ENCODE results near the gene KIF3C. TPM values are rescaled to one million over a fixed set of nuclear protein-coding genes. Genes with fewer than 3 reads are reported as not detected.
A peak's percentile ranks its signal among the peaks of the same experiment; 100 is the strongest.
"Not testable (repeated sequence)": the region's sequence is repeated elsewhere in the genome, so short reads cannot be mapped to it uniquely, and the experiment has no call there.

KIF3C gene
- total RNA-seq, 2 donors from 2014 or later: 0.93 to 2.5 TPM

DNA sequence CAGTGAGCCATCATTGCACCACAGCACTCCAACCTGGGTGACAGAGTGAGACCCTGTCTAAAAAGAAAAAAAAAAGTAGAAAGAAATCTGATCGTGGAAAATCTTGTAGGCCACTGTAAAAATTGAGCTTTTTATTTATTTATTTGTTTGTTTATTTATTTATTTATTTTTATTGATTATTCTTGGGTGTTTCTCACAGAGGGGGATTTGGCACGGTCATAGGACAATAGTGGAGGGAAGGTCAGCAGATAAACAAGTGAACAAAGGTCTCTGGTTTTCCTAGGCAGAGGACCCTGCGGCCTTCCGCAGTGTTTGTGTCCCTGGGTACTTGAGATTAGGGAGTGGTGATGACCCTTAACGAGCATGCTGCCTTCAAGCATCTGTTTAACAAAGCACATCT, 72.7 kb downstream of the KIF3C start:
- H3K27ac Mint-ChIP-seq; ATAC-seq; H3K4me1 Mint-ChIP-seq (ENCODE audit: low read depth in 2 of 2); H3K9me3 Mint-ChIP-seq; H3K4me3 Mint-ChIP-seq; DNase-seq (ENCODE audit: low spot score); H3K36me3 Mint-ChIP-seq; H3K27me3 Mint-ChIP-seq: not testable (repeated sequence)

DNA sequence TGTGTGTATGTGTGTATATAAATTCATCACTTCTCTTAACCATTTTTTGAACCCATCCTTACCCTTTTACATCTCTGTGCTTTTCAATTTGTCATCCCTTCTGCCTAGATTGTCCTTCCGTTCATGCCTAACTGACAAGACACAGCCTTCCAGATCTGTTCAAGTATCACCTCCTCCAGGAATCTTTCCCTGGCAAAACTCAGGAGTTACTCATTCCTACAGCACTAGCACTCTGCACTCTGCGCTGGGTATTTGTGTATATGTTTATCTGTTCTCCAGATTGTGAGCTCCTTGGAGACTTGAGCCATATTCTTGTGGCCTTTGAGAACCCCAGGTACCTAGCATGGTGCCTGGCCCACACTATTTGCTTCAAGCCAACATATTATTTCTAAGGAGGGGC, 77.2 kb downstream of the KIF3C start:
- Mint-ChIP-seq H3K27me3 (peaks cover 0 to 3% of the 10 kb centered on the region in 2 donors), H3K4me1 (ENCODE audit: low read depth in 2 of 2) (no peaks in the 10 kb centered on the region), H3K9me3 (no peaks in the 10 kb centered on the region), H3K36me3 (no peaks in the 10 kb centered on the region), H3K27ac (no peak overlapping the region), H3K4me3 (no peak overlapping the region)
- no peak for DNase-seq (ENCODE audit: low spot score)
- ATAC-seq: no peak

- Mint-ChIP-seq H3K36me3 (no peaks in the 10 kb centered on the region), H3K4me3 (no peak overlapping the region), H3K9me3 (no peaks in the 10 kb centered on the region), H3K27ac (no peak overlapping the region), H3K27me3 (peaks cover 0 to 3% of the 10 kb centered on the region in 2 donors), H3K4me1 (ENCODE audit: low read depth in 2 of 2) (no peaks in the 10 kb centered on the region)
- ATAC-seq: no peak
- no peak for DNase-seq (ENCODE audit: low spot score)
These were observed 79.0 kb downstream of the KIF3C start for GRCh38 chr2:25903216-25903776.

GRCh38 chr2:25899404-25899970, 82.8 kb downstream of the KIF3C start:
- DNase-seq (ENCODE audit: low spot score) (no peak), ATAC-seq (no peak)
- Mint-ChIP-seq H3K27ac (no peak overlapping the region), H3K4me1 (ENCODE audit: low read depth in 2 of 2) (no peaks in the 10 kb centered on the region), H3K36me3 (no peaks in the 10 kb centered on the region), H3K27me3 (peaks cover 6 to 9% of the 10 kb centered on the region in 2 donors), H3K4me3 (no peak overlapping the region), H3K9me3 (no peaks in the 10 kb centered on the region)

DNA sequence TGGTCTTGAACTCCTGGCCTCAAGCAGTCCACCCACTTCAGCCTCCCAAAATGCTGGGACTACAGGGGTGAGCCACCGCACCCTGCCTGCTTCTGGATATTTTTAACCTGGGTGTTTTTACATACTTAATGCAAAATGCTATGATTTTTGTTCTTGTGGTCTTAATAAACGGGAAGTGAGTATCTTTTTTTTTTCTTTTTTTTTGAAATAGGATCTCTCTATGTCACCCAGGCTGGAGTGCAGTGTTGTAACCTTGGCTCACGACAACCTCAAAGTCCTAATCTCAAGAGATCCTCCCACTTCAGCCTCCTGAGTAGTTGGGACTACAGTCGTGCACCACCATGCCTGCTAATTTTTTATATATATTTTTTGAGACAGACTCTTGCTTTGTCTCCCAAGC, 84.8 kb downstream of the KIF3C start:
- Mint-ChIP-seq H3K4me1 (ENCODE audit: low read depth in 2 of 2) (no peaks in the 10 kb centered on the region), H3K4me3 (no peak overlapping the region)

GRCh38 chr2:25896308-25896707, 86.0 kb downstream of the KIF3C start:
- not testable (repeated sequence) for H3K4me3 Mint-ChIP-seq; ATAC-seq; H3K36me3 Mint-ChIP-seq; H3K27ac Mint-ChIP-seq; H3K9me3 Mint-ChIP-seq; H3K27me3 Mint-ChIP-seq; H3K4me1 Mint-ChIP-seq (ENCODE audit: low read depth in 2 of 2); DNase-seq (ENCODE audit: low spot score)

More for the DNA sequence above, 84.8 kb downstream of the KIF3C start:
- Mint-ChIP-seq H3K27me3 (peaks cover 6 to 9% of the 10 kb centered on the region in 2 donors), H3K27ac (no peak overlapping the region), H3K9me3 (no peaks in the 10 kb centered on the region), H3K36me3 (no peaks in the 10 kb centered on the region)
- ATAC-seq (no peak), DNase-seq (ENCODE audit: low spot score) (no peak)

DNA sequence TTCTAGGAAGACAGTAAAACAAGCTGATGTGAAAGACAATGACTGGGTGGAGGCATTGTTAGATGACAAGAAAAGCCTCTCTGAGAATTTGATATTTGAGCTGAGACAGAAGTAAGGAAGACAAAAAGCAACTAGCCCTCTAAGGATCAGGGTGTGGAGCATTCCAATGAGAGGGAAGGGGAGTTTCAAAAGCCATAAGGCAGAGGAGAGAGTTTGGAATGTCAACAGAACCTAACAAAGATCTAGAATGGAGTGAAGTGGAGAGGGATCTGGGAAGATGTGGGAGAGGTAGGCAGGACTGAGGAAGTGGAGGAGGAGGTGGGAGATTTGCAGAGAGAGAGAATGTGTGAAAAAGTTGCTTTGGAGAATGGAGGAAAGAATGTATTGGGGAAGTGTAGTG, 86.7 kb downstream of the KIF3C start:
- H3K4me3 Mint-ChIP-seq: no peak overlapping the region
- H3K27ac Mint-ChIP-seq: no peak overlapping the region
- peaks cover 6 to 9% of the 10 kb centered on the region in 2 donors for H3K27me3 Mint-ChIP-seq
- ATAC-seq (no peak), DNase-seq (ENCODE audit: low spot score) (no peak)
- H3K4me1 Mint-ChIP-seq (ENCODE audit: low read depth in 2 of 2): no peaks in the 10 kb centered on the region
- no peaks in the 10 kb centered on the region for H3K9me3 Mint-ChIP-seq
- no peaks in the 10 kb centered on the region for H3K36me3 Mint-ChIP-seq

DNA sequence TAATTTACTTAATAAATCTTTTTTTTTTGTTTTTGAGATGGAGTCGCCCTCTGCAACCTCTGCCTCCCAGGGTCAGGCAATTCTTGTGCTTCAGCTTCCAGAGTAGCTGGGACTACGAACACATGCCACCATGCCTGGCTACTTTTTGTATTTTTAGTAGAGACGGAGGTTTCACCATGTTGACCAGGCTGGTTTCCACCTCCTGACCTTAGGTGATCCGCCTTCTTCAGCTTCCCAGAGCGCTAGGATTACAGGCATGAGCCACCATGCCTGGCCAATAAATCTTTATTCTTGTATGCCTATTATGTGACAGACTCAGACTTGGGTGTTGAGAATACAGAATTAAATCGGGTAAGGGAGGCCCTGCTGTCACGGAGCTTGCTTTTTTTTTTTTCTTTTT, 87.3 kb downstream of the KIF3C start:
- Mint-ChIP-seq H3K27me3 (peaks cover 6 to 9% of the 10 kb centered on the region in 2 donors), H3K4me1 (ENCODE audit: low read depth in 2 of 2) (no peaks in the 10 kb centered on the region), H3K36me3 (no peaks in the 10 kb centered on the region), H3K9me3 (no peaks in the 10 kb centered on the region), H3K4me3 (no peak overlapping the region), H3K27ac (no peak overlapping the region)
- no peak for DNase-seq (ENCODE audit: low spot score)
- ATAC-seq: no peak

DNA sequence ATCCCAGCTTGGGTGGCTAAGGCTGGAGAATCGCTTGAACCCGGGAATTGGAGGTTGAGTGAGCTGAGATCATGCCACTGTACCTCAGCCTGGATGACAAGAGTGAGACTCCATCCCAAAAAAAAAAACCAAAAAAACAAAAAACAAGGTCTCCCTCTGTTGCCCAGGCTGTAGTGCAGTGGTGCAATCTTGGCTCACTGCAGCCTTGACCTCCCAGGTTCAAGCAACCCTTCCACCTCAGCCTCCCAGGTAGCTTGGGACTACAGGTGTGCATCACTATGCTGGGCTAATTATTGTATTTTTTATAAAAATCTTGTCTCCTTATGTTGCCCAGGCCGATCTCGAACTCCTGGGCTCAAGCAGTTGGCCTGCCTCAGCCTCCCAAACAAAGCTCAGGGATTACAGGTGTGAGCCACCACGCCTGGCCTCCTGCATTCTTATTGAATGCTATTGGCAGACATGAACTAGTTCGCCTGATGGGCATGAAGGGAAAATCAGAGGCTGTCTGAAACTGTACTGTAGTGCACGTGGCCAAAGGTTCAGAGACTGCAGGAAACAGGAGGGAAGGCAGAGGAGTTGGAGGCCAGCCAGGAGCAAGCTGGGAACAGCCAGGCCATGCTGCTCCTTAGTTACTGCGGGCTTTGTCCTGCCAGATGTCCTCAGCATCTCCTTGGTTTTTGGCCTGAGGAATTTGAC, 88.0 kb downstream of the KIF3C start:
- Mint-ChIP-seq H3K36me3 (no peaks in the 10 kb centered on the region), H3K4me1 (ENCODE audit: low read depth in 2 of 2) (no peaks in the 10 kb centered on the region), H3K4me3 (no peak overlapping the region), H3K27ac (no peak overlapping the region), H3K9me3 (no peaks in the 10 kb centered on the region), H3K27me3 (peaks cover 6 to 9% of the 10 kb centered on the region in 2 donors)
- ATAC-seq: no peak
- no peak for DNase-seq (ENCODE audit: low spot score)

DNA sequence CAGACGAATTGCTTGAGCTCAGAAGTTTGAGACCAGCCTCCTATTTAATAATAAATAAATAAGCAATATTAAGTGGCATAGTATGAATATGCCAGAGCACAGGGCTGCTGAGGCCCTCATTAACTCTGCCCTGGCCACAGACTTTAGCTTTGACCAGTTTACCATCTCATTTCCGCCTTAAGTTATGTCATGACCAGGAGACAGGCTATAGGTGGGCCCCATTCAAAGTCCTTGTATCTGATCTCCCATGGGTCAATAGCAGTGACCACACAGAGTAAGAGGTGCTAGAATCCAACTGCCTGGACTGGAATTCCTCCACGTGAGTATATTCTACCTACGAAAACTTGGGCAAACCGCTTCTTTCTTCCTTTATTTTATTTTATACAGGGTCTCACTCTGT, 90.6 kb downstream of the KIF3C start:
- Mint-ChIP-seq H3K36me3 (no peaks in the 10 kb centered on the region), H3K9me3 (no peaks in the 10 kb centered on the region), H3K4me1 (ENCODE audit: low read depth in 2 of 2) (no peaks in the 10 kb centered on the region), H3K27me3 (peaks cover 6 to 9% of the 10 kb centered on the region in 2 donors), H3K27ac (no peak overlapping the region), H3K4me3 (no peak overlapping the region)
- ATAC-seq (no peak), DNase-seq (ENCODE audit: low spot score) (no peak)

DNA sequence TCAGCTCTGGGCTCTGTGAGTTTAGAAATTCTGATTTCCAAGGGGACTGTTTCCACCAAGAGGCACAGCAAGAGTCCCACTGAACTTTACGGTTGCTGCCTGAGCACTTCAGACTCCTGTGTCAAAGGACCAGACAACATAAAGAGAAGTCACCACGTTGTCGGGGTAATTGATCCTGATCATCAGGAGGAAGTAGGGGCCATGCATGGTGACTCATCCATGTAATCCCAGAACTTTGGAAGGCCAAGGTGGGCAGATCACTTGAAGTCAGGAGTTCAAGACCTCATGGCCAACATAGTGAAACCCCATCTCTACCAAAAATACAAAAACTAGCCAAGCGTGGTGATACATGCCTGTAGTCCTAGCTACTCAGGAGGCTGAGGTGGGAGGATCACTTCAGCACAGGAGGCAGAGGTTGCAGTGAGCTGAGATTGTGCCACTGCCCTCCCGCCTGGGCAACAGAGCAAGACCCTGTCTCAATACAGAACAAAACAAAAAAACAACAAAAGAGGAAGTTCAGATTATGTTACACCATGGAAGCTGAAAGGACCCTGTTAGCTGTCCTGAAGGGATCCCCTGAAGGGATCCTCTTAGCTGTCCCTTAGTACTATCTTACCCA, 94.6 kb downstream of the KIF3C start:
- Mint-ChIP-seq H3K27me3 (peaks cover 5 to 7% of the 10 kb centered on the region in 2 donors), H3K9me3 (no peaks in the 10 kb centered on the region), H3K4me3 (no peak overlapping the region), H3K4me1 (ENCODE audit: low read depth in 2 of 2) (no peaks in the 10 kb centered on the region), H3K36me3 (no peaks in the 10 kb centered on the region), H3K27ac (no peak overlapping the region)
- no peak for DNase-seq (ENCODE audit: low spot score)
- no peak for ATAC-seq

DNA sequence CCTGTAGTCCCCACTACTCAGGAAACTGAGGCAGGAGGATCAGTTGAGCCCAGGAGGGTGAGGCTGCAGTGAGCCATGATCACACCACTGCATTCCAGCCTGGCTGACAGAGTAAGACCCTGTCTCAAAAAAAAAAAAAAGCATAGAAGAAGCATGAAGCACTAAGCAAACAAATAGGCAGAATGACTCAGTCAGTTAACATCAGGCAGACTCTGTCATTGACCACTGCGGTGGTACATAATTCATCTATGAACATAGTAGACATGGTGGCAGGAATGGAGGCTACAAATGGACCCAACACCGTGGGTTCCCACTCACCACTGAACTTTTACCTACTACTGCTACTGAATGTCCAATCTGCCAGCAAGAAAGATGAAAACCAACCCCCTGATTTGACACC, 96.4 kb downstream of the KIF3C start:
- H3K9me3 Mint-ChIP-seq: no peaks in the 10 kb centered on the region
- H3K4me3 Mint-ChIP-seq: no peak overlapping the region
- peaks cover 2 to 3% of the 10 kb centered on the region in 2 donors for H3K4me1 Mint-ChIP-seq (ENCODE audit: low read depth in 2 of 2)
- ATAC-seq (no peak), DNase-seq (ENCODE audit: low spot score) (no peak)
- peaks cover 7% of the 10 kb centered on the region in 2 donors for H3K27me3 Mint-ChIP-seq
- no peak overlapping the region for H3K27ac Mint-ChIP-seq
- no peaks in the 10 kb centered on the region for H3K36me3 Mint-ChIP-seq

DNA sequence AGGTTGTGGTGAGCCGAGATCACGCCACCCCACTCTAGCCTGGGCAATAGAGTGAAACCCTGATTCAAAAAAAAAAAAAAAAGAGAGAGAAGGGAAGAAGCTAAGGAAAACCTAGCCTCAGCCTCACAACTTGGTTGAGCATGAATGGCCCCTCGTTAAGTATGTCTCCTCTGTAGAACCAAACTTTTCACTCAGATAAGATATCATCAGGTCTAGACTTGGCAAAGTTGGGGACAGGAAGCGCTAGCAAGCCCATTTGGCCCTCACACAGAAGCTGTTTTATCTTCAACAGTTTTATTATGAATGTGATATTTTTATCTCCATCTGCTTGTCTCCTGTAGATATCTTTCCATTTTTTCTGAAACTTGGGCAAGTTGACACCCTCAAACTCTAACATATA, 100.5 kb downstream of the KIF3C start:
- no peak overlapping the region for H3K4me3 Mint-ChIP-seq
- peaks cover 4% of the 10 kb centered on the region for H3K36me3 Mint-ChIP-seq
- H3K27ac Mint-ChIP-seq: no peak overlapping the region
- ATAC-seq (no peak), DNase-seq (ENCODE audit: low spot score) (no peak)
- peaks cover 22 to 32% of the 10 kb centered on the region in 2 donors for H3K4me1 Mint-ChIP-seq (ENCODE audit: low read depth in 2 of 2)
- H3K27me3 Mint-ChIP-seq: peaks cover 7 to 10% of the 10 kb centered on the region in 2 donors
- no peaks in the 10 kb centered on the region for H3K9me3 Mint-ChIP-seq

DNA sequence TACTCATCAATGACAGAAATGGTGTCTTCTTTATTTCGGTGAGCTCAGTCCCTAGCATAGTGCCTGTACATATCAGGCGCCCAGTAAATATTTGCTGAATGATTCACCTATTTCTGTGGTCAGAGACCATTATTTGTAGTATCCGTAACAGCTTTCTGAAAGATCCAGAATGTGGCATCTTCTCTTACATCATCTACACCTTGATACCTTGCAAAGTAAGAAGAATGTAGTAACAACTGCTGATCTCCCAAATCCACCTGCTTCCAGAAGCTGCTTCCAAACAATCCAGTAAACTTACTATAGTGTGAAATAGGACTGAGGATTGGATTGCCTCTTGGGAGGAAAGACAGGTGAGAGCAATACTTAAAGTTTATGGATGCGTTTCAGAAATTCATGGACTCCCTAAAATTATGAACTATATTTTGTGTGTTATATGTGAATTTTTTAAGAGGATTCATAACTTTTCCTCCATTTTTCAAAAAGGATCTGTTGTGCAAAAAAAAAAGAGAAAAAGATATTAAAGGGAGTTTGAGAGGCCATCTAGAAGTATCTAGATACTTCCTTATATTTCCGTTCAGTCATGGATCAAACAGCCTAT, 103.1 kb downstream of the KIF3C start:
- H3K9me3 Mint-ChIP-seq: no peaks in the 10 kb centered on the region
- H3K4me3 Mint-ChIP-seq: peak overlapping the region; percentile 92
- peaks cover 0 to 7% of the 10 kb centered on the region in 2 donors for H3K27me3 Mint-ChIP-seq
- DNase-seq (ENCODE audit: low spot score) (no peak), ATAC-seq (no peak)
- peaks cover 4% of the 10 kb centered on the region for H3K36me3 Mint-ChIP-seq
- H3K4me1 Mint-ChIP-seq (ENCODE audit: low read depth in 2 of 2): peaks cover 27 to 39% of the 10 kb centered on the region in 2 donors
- peak overlapping the region; percentile 85 to 89 for H3K27ac Mint-ChIP-seq
